Measurements from ENCODE around the gene RXFP3.
"Not testable (repeated sequence)": the region's sequence is repeated elsewhere in the genome, so short reads cannot be mapped to it uniquely, and the experiment has no call there.

The RXFP3 gene, protein sequence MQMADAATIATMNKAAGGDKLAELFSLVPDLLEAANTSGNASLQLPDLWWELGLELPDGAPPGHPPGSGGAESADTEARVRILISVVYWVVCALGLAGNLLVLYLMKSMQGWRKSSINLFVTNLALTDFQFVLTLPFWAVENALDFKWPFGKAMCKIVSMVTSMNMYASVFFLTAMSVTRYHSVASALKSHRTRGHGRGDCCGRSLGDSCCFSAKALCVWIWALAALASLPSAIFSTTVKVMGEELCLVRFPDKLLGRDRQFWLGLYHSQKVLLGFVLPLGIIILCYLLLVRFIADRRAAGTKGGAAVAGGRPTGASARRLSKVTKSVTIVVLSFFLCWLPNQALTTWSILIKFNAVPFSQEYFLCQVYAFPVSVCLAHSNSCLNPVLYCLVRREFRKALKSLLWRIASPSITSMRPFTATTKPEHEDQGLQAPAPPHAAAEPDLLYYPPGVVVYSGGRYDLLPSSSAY

DNA sequence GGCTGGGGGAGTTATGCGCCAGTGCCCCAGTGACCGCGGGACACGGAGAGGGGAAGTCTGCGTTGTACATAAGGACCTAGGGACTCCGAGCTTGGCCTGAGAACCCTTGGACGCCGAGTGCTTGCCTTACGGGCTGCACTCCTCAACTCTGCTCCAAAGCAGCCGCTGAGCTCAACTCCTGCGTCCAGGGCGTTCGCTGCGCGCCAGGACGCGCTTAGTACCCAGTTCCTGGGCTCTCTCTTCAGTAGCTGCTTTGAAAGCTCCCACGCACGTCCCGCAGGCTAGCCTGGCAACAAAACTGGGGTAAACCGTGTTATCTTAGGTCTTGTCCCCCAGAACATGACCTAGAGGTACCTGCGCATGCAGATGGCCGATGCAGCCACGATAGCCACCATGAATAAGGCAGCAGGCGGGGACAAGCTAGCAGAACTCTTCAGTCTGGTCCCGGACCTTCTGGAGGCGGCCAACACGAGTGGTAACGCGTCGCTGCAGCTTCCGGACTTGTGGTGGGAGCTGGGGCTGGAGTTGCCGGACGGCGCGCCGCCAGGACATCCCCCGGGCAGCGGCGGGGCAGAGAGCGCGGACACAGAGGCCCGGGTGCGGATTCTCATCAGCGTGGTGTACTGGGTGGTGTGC, at the start of gene RXFP3:
Gene RXFP3, plus strand, starts transcription at position 6 of the 636 bp plus-strand sequence. Its CDS starts 355 bp downstream, at position 361.
- no peak for DNase-seq (ENCODE audit: low read depth in 3 of 3, low spot score in 1 of 3)

DNA sequence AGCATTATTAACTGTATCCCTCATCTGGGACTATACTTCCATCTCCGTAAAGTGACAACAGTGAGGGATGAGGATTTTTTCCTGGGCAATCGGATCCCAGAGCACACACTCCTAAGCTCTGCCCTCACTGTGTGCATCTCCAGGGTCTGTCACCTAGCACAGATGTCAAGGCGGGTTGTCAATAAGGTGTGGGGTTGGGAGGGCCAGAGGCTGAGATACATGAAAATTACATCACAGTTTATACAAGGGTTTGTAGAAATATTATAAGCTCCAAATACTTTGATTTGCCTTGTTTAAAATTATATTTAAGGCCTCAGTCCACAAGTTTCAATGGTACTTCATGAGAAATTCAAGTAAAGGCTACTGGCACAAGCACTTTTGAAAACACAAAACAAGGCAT, 48.9 kb upstream of the RXFP3 start:
- no peak for DNase-seq (ENCODE audit: low read depth in 3 of 3, low spot score in 1 of 3)

DNA sequence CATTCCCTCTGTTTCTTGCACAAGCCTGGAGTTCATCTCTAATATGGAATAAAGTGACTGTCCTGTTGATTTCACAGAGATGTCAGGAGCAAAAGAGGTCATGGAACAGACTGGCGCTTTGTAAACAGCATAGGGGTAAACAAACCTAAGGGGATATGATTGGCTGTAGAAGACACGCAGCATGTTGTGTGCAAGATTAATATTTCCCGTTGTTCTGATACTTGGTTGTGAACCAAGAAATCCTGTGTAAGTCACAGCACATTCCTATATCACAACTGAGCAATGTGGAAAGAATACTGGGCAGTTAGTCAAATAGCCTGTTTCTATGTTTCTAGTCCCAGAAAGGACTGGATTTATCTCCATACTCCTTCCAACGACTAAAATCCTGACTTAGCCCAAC, 47.6 kb upstream of the RXFP3 start:
- no peak for DNase-seq (ENCODE audit: low read depth in 3 of 3, low spot score in 1 of 3)

DNA sequence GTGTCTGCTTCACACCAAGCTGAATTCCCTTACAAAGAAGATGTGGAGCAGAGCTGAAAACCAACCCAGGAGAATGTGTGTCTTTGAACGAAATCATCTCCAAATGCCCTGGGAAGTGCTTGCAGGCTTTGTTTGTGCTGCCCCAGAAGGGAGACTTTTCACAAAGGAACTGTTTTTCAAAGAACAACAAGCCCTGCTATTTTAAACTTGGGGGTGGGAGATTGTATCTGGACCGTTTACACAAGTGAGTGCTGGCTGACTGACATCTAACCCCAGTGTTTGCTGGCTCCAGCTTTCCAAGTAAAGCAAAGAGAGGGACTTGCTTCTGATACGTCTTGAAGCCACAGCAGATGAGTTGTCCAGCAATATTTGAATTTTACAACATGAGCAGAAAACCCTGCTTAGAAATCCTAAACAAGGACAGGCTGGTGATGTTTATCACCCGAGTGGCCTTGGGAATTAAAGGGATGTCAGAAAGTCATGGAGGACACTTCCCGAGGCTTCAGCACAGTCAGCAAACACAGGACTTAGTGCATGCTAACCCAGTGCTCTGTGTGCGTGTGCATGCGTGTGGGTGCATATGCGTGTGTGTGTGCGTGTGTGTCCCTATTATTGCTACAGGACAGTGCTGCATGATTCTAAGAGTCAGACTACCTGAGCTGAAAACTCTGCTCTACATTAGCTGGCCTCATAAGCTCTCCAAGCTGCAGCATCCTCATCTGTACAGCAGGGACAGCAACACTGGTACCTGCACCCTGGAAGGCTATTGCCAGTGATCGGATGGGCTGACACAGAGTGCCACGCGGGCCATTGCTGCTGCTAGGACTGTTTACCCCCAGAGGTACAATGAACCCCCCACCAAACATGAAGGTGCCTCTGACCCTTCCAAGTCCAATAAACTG, 45.8 kb upstream of the RXFP3 start:
- DNase-seq (ENCODE audit: low read depth in 3 of 3, low spot score in 1 of 3) = no peak

DNA sequence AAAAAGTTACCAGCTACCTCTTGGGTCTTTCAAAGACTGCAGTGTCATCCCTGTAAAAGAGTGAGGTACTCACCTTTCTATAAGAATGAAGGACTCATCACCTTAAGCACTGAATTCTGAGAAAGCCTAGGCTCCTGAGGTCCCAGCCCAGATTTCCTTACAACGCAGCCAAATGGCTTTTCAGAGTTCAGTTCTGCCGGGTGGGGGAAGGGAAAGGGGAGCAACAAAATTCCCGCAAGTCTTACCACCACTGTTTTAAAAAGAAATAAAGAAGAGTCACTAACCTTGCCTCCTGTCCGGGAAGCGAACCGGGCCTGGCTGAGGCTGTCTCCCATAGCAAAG, 44.8 kb upstream of the RXFP3 start:
- DNase-seq (ENCODE audit: low read depth in 3 of 3, low spot score in 1 of 3) = no peak

DNA sequence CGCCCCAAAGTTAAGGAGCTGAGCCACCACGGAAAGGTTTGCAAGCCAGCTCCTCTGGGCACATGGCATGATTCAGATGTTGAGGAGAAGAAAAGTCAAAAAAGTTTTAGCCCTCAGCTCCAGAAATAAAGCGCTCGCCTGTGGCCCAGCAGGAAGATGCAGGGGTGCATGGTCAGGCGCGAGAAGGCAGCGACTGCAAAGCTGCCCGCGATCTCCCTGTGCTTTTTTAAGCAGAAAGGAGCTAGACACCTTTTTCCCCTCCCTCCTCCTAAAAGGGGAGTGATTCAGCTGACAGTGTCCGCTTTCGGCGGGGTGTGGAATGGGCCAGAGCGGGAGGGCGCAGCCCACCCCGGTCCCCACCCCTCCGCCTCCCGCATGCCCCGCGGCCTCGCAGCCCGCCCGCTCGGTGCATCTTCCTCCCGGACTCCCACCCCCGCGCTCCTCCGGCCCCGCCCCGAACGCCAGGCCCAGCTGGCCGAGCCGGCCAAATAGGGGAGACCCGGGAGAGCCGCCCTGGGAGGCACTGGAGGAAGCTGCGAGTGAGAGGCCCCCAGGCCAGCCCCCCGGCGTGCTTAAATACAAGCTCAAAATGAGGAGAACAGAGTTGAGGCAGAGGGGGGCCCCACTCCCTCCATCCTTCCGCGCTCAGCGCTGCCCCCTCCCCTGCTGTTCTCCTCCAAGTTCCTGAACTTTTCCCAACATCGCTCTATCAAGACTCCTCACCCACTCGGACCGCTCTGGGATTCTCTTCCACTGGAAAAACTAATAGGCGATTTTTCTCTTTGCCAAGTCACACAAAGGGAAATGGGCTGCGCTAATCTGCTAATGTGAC, 44.2 kb upstream of the RXFP3 start, which contains the start of gene ADAMTS12:
Gene ADAMTS12, minus strand, starts transcription at position 203 of the 832 bp plus-strand sequence. Its CDS starts 134 bp downstream, at position 69.
- no peak for DNase-seq (ENCODE audit: low read depth in 3 of 3, low spot score in 1 of 3)

DNA sequence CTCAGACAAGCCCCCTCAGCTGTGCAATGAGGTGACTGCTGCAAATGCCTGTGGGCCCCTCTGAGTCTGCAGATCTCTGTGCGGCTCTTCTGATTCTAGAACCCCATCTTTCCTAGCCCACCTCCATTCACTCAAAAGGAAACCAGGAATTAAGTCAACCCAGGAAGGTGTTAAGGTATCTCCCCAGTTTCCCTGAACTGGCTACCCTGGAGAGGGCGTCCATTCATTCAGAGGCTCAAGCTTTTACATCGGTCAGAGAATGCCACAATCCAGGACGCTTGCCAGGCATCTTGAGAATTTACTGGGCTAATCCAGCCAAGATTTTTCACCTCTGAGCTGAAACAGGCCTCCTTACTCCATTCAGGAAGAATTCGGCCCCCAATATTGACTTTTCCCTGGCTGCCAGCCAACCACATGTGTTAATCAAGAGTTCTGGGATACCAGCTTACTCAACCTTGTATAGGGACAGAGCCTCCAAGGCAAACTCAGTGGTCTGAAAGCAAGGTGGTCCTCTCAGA, 43.5 kb upstream of the RXFP3 start:
- DNase-seq (ENCODE audit: low read depth in 3 of 3, low spot score in 1 of 3) = no peak

DNA sequence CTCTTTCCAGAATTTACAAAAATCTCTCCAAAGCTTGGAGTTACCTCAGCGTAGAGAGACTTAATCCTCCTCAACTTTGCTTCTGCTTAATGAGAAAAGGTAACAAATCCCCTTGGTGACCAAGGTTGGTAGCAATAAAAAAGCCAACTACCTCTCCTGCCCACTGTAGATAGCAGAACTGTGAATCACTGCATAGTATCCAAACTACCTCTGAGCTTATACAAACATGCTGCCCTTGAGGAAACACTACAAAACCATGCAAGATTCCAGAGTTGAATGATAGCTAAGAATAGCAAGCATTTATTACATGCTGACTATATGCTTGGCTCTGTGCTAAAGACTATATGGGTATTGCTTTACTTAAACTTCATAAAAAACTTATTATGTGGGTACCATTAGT, 41.6 kb upstream of the RXFP3 start:
- DNase-seq (ENCODE audit: low read depth in 3 of 3, low spot score in 1 of 3) = no peak

DNA sequence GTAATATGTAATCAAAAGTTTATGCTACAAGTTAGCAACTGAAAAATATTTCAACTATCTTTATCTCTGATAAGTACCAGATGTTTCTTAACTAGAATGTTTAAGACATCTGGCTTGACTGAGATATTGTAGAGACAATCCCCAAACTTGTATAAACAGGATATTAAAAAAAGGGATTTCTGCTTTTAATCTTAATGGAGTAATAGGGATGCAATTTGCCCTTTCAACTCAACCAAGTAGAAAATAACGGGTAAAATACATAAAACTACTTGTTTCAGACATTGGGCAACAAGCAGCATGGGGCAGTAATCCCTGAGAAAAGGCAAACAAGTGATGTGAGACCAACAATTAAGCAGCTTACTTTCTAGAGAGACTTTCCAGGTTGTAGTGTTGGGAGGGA, 35.0 kb upstream of the RXFP3 start:
- DNase-seq (ENCODE audit: low read depth in 3 of 3, low spot score in 1 of 3) = no peak

DNA sequence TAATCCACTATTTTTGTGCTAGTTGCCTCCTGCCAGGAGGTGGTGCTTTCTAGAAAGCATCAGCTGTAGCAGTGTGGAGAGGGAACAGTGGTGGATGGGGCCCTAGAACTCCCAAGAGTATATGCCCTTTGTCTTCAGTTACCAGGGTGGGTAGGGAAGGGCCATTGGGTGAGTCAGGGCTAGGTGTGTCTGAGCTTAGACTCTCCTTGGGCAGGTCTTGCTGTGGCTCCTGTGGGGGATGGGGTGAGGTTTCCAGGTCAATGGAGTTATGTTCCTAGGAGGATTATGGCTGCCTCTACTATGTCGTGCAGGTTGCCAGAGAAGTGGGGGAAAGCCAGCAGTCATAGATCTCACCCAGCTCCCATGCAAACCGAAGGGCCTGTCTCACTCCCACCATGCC, 33.1 kb upstream of the RXFP3 start:
- no peak for DNase-seq (ENCODE audit: low read depth in 3 of 3, low spot score in 1 of 3)

DNA sequence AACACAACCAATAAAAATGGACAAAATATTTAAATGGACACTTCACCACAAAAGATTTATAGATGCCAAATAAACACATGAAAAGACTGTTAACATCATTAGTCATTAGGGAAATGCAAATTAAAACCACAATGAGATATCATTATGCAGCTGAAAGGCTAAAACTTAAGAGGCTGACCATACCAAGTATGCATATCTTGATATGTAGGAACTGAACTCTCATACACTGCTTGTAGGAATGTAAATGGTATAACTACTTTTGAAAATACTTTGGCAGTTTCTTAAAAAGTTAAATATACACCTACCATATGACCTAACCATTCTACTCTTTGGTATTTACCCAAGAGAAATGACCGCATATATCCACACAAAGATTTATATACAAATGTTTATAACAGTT, 30.8 kb upstream of the RXFP3 start:
- no peak for DNase-seq (ENCODE audit: low read depth in 3 of 3, low spot score in 1 of 3)

DNA sequence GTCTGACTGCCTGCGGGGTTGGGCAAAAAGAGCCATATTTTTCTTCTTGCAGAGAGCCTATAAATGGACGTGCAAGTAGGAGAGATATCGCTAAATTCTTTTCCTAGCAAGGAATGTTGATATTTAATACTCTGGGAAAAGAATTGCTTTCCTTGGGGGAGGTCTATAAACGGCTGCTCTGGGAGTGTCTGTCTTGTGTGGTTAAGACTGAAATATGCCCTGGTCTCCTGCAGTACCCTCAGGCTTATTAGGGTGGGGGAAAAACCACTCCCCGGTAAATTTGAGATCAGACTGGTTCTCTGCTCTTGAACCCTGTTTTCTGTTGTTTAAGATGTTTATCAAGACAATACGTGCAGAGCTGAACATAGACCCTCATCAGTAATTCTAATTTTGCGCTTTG, 29.9 kb upstream of the RXFP3 start:
- DNase-seq (ENCODE audit: low read depth in 3 of 3, low spot score in 1 of 3) = not testable (repeated sequence)

DNA sequence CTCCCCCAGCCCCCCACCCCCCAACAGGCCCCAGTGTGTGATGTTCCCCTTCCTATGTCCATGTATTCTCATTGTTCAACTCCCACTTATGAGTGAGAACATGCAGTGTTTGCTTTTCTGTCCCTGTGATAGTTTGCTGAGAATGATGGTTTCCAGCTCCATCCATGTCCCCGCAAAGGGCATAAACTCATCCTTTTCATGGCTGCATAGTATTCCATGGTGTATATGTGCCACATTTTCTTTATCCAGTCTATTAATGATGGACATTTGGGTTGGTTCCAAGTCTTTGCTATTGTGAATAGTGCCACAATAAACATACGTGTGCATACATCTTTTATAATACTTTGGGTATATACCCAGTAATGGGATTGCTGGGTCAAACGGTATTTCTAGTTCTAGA, 21.3 kb upstream of the RXFP3 start:
- not testable (repeated sequence) for DNase-seq (ENCODE audit: low read depth in 3 of 3, low spot score in 1 of 3)

DNA sequence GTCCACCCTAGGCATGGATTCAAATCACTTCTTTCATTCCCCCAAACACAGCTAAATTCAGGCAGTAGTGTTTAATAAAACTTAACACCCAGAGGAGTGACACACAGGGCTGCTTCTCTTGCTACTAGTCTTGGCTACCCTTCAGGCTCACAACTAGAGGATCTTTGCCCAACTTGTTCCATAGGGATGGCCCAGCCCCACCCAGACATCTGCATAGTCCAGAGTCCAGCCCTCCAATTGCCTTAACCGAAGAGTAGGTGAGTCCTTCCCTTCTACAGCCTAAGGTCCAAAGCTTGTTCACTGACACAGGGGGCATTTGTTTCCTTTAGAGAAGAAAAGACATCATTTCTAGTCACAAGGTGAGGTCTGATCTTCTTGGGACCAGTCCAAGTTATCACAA, 15.2 kb upstream of the RXFP3 start:
- no peak for DNase-seq (ENCODE audit: low read depth in 3 of 3, low spot score in 1 of 3)

DNA sequence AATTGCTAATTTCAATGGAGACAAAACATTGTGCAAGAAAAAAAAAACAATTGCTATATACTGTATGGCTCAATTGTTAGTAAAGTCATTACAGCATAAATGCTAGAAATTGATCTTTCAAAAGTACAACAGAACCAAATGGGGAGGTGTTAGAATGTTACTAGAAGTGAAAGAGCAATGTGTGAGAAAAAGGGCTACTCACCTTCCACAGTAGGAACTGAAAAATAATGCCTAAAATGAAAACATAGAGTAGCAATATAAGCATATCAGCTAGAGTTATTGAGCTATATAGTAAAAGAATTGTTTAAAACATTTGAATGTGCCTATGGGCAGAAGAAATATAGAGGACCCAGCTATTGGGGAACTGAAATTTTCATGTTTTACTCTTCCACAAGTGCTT, 10.9 kb upstream of the RXFP3 start:
- no peak for DNase-seq (ENCODE audit: low read depth in 3 of 3, low spot score in 1 of 3)

DNA sequence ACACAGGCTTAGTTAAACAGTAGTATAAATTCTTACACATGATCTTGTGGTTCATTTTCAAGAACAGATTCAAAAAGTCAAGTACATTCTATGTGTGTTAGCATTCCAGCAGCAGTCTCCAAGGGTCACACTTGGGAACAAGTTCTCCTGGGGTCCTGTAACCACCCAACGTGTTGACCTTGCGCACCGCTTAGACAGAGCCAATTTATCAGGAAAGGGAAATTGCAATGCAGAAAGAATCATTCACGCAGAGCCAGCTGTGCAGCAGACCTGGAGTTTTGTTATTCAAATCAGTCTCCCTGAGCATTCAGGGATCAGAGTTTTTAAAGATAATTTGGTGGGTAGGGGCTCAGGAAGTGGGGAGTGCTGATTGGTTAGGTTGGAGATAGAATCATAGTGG, 8.5 kb upstream of the RXFP3 start:
- no peak for DNase-seq (ENCODE audit: low read depth in 3 of 3, low spot score in 1 of 3)

DNA sequence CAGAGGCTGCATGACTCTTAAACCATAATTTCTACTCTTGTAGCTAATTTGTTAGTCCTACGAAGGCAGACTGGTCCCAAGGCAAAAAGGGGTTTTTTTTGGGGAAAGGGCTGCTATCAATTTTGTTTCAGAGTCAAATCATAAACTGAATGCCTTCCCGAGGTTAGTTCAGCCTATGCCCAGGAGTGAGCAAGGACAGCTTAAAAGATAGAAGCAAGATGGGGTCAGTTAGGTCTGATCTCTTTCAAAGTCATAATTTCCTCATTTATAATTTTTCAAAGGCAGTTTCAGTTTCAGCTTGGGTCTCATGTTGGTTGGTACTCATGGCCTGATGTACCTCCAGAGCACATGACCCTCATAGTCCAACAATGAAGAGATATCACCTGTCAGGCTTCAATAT, 7.9 kb upstream of the RXFP3 start:
- no peak for DNase-seq (ENCODE audit: low read depth in 3 of 3, low spot score in 1 of 3)

DNA sequence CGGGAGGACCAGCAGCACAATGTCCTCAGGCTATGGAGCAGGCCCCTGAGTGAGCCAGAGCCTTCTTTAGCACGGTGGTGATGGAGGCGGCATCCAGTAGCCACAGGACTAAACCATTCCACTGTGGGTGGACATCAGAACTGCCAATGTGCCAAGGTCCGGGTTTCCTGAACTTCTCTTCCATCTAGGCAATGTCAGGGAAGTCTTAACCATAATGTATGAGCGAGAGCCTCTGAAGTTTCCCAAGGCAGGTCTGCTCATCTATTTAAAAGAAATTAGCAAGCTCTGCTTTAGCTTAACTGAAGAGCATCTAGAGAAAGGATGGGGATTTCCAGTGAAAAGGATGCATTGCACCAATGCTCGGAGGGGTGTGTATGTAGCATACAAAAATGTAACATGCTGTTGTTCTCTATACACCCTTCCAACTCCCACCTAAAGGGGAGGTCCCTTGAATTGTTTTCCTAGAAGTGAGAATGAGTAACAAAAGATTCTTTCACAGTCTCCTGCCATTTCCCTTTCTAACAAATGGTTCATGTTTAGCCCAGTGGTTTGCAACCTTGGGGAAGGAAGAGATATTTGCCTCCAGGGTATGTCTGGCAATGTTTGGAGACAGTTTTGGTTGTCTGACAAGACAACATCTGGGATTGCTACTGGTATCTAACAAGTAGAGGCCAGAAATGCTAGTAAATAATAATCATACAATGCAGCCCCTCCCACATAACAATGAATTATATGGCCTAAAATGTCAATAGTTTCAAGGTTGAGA, 6.1 kb upstream of the RXFP3 start:
- DNase-seq (ENCODE audit: low read depth in 3 of 3, low spot score in 1 of 3) = no peak

DNA sequence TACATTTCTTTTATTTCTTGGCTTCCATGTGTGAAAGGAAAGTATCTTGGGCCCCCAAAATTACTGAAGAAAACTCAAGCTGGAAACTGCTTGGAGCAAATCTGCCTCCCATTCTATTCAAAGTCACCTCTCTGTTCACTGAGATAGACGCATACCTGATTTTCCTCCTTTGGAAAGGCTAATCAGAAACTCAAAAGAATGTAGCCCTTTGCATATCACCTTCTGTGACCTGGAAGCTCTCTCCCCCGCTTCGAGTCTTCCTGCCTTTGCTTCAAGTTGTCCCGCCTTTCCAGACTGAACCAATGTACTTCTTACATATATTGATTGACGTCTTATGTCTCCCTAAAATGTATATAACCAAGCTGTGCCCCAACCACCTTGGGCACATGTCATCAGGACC, 5.0 kb upstream of the RXFP3 start:
- DNase-seq (ENCODE audit: low read depth in 3 of 3, low spot score in 1 of 3) = no peak

DNA sequence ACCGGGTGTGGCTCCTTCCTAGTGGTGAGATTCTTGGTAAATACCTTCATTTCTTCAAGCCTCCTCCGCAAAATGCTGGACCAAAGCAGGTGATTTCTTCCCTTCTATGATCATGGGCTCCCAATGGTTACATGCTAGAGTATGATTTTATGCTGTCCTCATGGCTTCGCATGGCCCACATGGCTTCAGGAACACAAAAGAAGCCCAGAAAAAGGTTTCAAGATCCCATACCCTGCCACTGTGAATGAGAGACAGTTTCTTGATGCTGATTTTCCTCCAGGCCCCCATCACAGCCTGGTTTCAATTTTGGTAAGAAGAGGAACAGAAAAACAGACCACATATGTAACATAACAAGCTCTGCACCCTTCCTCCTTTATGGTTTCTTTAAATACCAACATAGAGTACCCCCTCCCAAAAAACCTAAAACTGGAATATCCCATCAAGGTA, 2.4 kb upstream of the RXFP3 start:
- no peak for DNase-seq (ENCODE audit: low read depth in 3 of 3, low spot score in 1 of 3)

Data from stimulated activated CD4-positive, alpha-beta T cell treated with anti-CD3 and anti-CD28 coated beads, TNF-alpha, amount 100 ng/mL, for 1 hour (primary cell).